ENCODE data around the gene TELO2.

GRCh38 chr16:1519831-1520230 is 26.7 kb downstream of the TELO2 start:
- TF ChIP-seq CTCF (IDR thresholded peaks at IDR 0.05) (no peak), POLR2A (IDR thresholded peaks at IDR 0.05; ENCODE audit: low read length) (no peak), SMC3 (IDR thresholded peaks at IDR 0.05) (no peak)

Measured in A549 (cell line).